Measurements from ENCODE around the gene PTX3. TPM values are rescaled to one million over a fixed set of nuclear protein-coding genes. Genes with fewer than 3 reads are reported as not detected.

PTX3 gene
- total RNA-seq, 1 experiment from 2014 or later = 2.9 TPM

DNA sequence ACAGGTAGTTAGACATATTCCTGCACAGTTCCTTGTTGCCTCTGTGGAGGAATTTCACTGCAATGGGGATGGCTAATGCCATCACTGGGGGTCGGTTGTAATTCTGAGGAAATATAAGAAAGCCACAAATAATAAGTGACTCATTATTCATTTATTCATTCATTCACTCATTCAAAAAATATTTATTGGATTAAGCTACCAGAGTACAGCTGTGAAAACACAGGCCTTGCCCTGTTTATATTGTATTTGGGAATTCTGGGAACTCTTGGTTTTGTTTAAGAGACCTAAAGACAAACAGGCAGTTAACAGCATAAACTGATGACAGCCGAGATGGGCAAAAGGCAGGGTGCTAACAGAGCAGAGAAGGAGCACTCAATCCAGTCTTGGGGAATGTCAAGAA, 23.6 kb downstream of the PTX3 start:
- no peak for DNase-seq
- intact Hi-C loops (cut with micrococcal nuclease; ENCODE audit: unreplicated experiment) = no loop called here
- CTCF ChIA-PET = interaction anchor here (0.6 to 0.8 kb wide), 3 partner anchors 21 to 259 kb away, joined by 3 read pairs; no protein-coding TSS in a partner anchor
- no TSS peak for BruUV-seq (replicated peaks)
- no peak overlapping the region for H3K27ac Mint-ChIP-seq (ENCODE audit: unreplicated experiment)
- no peaks in the 10 kb centered on the region for H3K9me3 Mint-ChIP-seq (ENCODE audit: low read depth, unreplicated experiment)
- H3K27me3 Mint-ChIP-seq (ENCODE audit: unreplicated experiment) = no peaks in the 10 kb centered on the region
- no peaks in the 10 kb centered on the region for H3K36me3 Mint-ChIP-seq (ENCODE audit: insufficient read depth, unreplicated experiment)
- H3K4me1 Mint-ChIP-seq (ENCODE audit: low read depth, unreplicated experiment) = peaks cover 10% of the 10 kb centered on the region
- no peak overlapping the region for H3K4me3 Mint-ChIP-seq (ENCODE audit: low read depth, unreplicated experiment)
- no peak for TF ChIP-seq CTCF (IDR thresholded peaks at IDR 0.05; ENCODE audit: unreplicated experiment)

DNA sequence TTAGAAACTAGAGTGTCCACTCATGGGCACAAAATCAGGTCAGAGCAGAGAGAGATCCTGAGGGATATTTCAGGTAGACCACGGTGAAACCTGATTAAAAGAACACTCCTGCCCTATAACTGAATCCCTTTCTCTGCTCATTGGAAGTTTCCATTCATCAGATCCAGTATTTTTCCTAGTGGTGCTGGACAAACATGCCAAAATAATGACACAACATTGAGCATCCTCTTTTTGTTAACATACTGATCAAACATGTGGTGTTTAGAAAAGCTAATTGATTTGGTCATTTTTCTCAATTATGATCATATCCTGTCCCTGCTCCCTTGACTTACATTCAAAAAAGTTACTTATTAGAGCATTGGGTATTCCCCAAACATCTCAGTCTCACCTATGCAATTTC, 27.2 kb downstream of the PTX3 start:
- no peak for TF ChIP-seq CTCF (IDR thresholded peaks at IDR 0.05; ENCODE audit: unreplicated experiment)
- no peak overlapping the region for H3K27ac Mint-ChIP-seq (ENCODE audit: unreplicated experiment)
- no peaks in the 10 kb centered on the region for H3K36me3 Mint-ChIP-seq (ENCODE audit: insufficient read depth, unreplicated experiment)
- H3K27me3 Mint-ChIP-seq (ENCODE audit: unreplicated experiment) = no peaks in the 10 kb centered on the region
- DNase-seq = no peak
- intact Hi-C loops (cut with micrococcal nuclease; ENCODE audit: unreplicated experiment) = no loop called here
- H3K4me1 Mint-ChIP-seq (ENCODE audit: low read depth, unreplicated experiment) = peaks cover 10% of the 10 kb centered on the region
- H3K9me3 Mint-ChIP-seq (ENCODE audit: low read depth, unreplicated experiment) = no peaks in the 10 kb centered on the region
- CTCF ChIA-PET = no interaction called here
- no TSS peak for BruUV-seq (replicated peaks)
- H3K4me3 Mint-ChIP-seq (ENCODE audit: low read depth, unreplicated experiment) = no peak overlapping the region

GRCh38 chr3:157464321-157464720, 27.7 kb downstream of the PTX3 start:
- no peak for TF ChIP-seq CTCF (IDR thresholded peaks at IDR 0.05; ENCODE audit: unreplicated experiment)
- intact Hi-C loops (cut with micrococcal nuclease; ENCODE audit: unreplicated experiment) = no loop called here
- Mint-ChIP-seq H3K27ac (ENCODE audit: unreplicated experiment) (no peak overlapping the region), H3K36me3 (ENCODE audit: insufficient read depth, unreplicated experiment) (no peaks in the 10 kb centered on the region), H3K27me3 (ENCODE audit: unreplicated experiment) (no peaks in the 10 kb centered on the region), H3K9me3 (ENCODE audit: low read depth, unreplicated experiment) (no peaks in the 10 kb centered on the region), H3K4me1 (ENCODE audit: low read depth, unreplicated experiment) (peaks cover 10% of the 10 kb centered on the region), H3K4me3 (ENCODE audit: low read depth, unreplicated experiment) (no peak overlapping the region)
- no peak for DNase-seq
- CTCF ChIA-PET = interaction anchor here (1.1 kb wide), 1 partner anchor 33 kb away, joined by 3 read pairs; no protein-coding TSS in a partner anchor
- no TSS peak for BruUV-seq (replicated peaks)

DNA sequence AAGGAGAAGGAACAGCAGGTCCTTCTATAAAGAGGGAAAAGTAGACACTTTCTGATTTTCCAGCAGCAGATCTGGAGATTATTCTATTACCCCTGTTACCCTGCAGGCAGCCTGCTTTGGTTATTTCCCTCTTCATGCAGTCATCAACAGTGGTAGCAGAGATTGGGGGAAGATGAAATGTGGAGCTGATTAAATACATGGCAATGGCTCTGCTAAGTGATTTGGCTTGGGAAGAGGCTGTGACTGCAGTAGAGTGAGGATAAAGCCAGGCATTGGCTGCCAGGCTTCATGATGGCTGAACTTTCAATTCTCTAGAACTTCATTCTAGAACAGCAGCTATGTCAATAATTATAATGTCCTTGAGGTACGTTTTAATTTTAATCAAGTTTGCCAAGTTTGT, 29.1 kb downstream of the PTX3 start:
- Mint-ChIP-seq H3K4me1 (ENCODE audit: low read depth, unreplicated experiment) (peaks cover 2% of the 10 kb centered on the region), H3K4me3 (ENCODE audit: low read depth, unreplicated experiment) (no peak overlapping the region), H3K36me3 (ENCODE audit: insufficient read depth, unreplicated experiment) (no peaks in the 10 kb centered on the region), H3K27ac (ENCODE audit: unreplicated experiment) (no peak overlapping the region), H3K27me3 (ENCODE audit: unreplicated experiment) (no peaks in the 10 kb centered on the region), H3K9me3 (ENCODE audit: low read depth, unreplicated experiment) (no peaks in the 10 kb centered on the region)
- BruUV-seq (replicated peaks) = no TSS peak
- intact Hi-C loops (cut with micrococcal nuclease; ENCODE audit: unreplicated experiment) = no loop called here
- no peak for TF ChIP-seq CTCF (IDR thresholded peaks at IDR 0.05; ENCODE audit: unreplicated experiment)
- CTCF ChIA-PET = interaction anchor here (1.0 to 2.1 kb wide), 2 partner anchors 12 to 28 kb away, joined by 4 read pairs; partner anchors contain the start of gene PTX3
- no peak for DNase-seq

Measured in Calu3 (cell line).